Esophagus muscularis mucosa (tissue), 4 donors: ENCODE data around the gene CD200R1L. TPM values are rescaled to one million over a fixed set of nuclear protein-coding genes. Genes with fewer than 3 reads are reported as not detected.

Experiments
- DNase-seq: peaks from one replicate; pipeline ENCODE4 v3.0.0-alpha.2; 2017; ENCODE audit errors: extremely low spot score
- H3K27ac ChIP-seq, 4 donors: fragments of 200-600 bp; sonication (generic); replicated peaks in 1 of 4; 1 replicate in 3 of 4; 2 replicates in 1 of 4; pipeline ENCODE4 v1.5.1; 2016 to 2019; ENCODE audit warnings: mild to moderate bottlenecking in 1 of 4
- H3K27me3 ChIP-seq, 4 donors: fragments of 200-600 bp; sonication (generic); one replicate each; pipeline versions ENCODE4 v1.5.1 to v1.6.0; 2016 to 2019
- H3K36me3 ChIP-seq, 4 donors: fragments of 200-600 bp; sonication (generic); one replicate each; pipeline ENCODE4 v1.5.1; 2016 to 2019
- H3K4me1 ChIP-seq, 4 donors: fragments of 200-600 bp; sonication (generic); one replicate each; pipeline ENCODE4 v1.5.1; 2016 to 2019
- H3K4me3 ChIP-seq, 4 donors: fragments of 200-600 bp; sonication (generic); 1 replicate in 2 of 4; 2 replicates in 2 of 4; pipeline ENCODE4 v1.5.1; 2016 to 2019; ENCODE audit warnings: mild to moderate bottlenecking in 4 of 4, moderate library complexity in 1 of 4
- H3K9me3 ChIP-seq, 4 donors: fragments of 200-600 bp; sonication (generic); 1 replicate in 3 of 4; 2 replicates in 1 of 4; pipeline ENCODE4 v1.5.1; 2016 to 2019
- EP300 ChIP-seq: sonication (generic); formaldehyde crosslinking; IDR thresholded peaks from one replicate; pipeline ENCODE4 v1.6.1; 2017; ENCODE audit warnings: antibody characterized with exemption
- POLR2A ChIP-seq: fragments of 450-650 bp; IDR thresholded peaks from one replicate; pipeline ENCODE4 v1.6.1; 2017; ENCODE audit warnings: antibody characterized with exemption, moderate library complexity, mild to moderate bottlenecking, low read depth
- POLR2AphosphoS5 ChIP-seq, 2 donors: sonication (generic); formaldehyde crosslinking; IDR thresholded peaks; one replicate each; pipeline ENCODE4 v1.6.1; 2017; ENCODE audit warnings: antibody characterized with exemption in 2 of 2
- WGBS: methylation state at CpG from one replicate; pipeline ENCODE4 v1.1.5; 2018; 5-methylcytosine and 5-hydroxymethylcytosine counted together
- intact Hi-C: fragments of 100-400 bp; cut with DNase I; formaldehyde crosslinking; loops from one replicate; pipeline ENCODE4 v1.15.1; 2023
- total RNA-seq, 4 donors: library from RNA; depleted of rRNA; stranded (reverse); fragments of >200 nt; gene quantifications; one replicate each; pipeline versions ENCODE4 v1.1.0 to v1.2.1, GENCODE V29; 2016
- TF ChIP-seq, protein P1 (sequence below), 3 experiments: fragments of 200-600 bp in 2 of 3; fragments of 450-650 bp in 1 of 3; sonication (generic) in 2 of 3; IDR thresholded peaks; one replicate each; pipeline ENCODE4 v1.5.1; 2017 to 2019; ENCODE audit warnings: antibody characterized with exemption in 3 of 3, mild to moderate bottlenecking in 2 of 3, moderate library complexity in 1 of 3

CD200R1L gene
- total RNA-seq, 4 donors from 2014 or later = not detected

DNA sequence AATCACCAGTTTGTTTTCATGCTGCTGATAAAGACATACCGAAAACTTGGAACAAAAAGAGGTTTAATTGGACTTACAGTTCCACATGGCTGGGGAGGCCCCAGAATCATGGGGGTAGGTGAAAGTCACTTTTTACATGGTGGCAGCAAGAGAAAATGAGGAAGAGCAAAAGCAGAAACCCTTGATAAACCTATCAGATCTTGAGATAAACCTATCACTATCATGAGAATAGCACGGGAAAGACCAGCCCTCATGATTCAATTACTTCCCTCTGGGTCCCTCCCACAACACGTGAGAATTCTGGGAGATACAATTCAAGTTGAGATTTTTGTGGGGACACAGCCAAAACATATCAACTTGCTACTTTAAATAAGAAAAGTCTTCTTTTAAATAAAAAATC lies 28.9 kb downstream of the CD200R1L start:
- no peaks in the 10 kb centered on the region for H3K9me3 ChIP-seq
- no peak for DNase-seq
- H3K27ac ChIP-seq = no peak overlapping the region
- H3K36me3 ChIP-seq = no peaks in the 10 kb centered on the region
- no peaks in the 10 kb centered on the region for H3K27me3 ChIP-seq
- TF ChIP-seq POLR2A (no peak), POLR2AphosphoS5 (IDR thresholded peaks at IDR 0.05) (no peak), EP300 (no peak)
- TF ChIP-seq, protein P1, sequence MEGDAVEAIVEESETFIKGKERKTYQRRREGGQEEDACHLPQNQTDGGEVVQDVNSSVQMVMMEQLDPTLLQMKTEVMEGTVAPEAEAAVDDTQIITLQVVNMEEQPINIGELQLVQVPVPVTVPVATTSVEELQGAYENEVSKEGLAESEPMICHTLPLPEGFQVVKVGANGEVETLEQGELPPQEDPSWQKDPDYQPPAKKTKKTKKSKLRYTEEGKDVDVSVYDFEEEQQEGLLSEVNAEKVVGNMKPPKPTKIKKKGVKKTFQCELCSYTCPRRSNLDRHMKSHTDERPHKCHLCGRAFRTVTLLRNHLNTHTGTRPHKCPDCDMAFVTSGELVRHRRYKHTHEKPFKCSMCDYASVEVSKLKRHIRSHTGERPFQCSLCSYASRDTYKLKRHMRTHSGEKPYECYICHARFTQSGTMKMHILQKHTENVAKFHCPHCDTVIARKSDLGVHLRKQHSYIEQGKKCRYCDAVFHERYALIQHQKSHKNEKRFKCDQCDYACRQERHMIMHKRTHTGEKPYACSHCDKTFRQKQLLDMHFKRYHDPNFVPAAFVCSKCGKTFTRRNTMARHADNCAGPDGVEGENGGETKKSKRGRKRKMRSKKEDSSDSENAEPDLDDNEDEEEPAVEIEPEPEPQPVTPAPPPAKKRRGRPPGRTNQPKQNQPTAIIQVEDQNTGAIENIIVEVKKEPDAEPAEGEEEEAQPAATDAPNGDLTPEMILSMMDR (IDR thresholded peaks at IDR 0.05) = no peak
- WGBS = 38% methylated on average over 3 of the region's 3 CpGs
- peaks cover 0 to 23% (median 16%) of the 10 kb centered on the region in 4 donors for H3K4me1 ChIP-seq
- intact Hi-C loops = loop anchor here (5.0 kb wide), 2 partner anchors 80 to 235 kb away; no protein-coding TSS in a partner anchor
- no peak overlapping the region for H3K4me3 ChIP-seq

DNA sequence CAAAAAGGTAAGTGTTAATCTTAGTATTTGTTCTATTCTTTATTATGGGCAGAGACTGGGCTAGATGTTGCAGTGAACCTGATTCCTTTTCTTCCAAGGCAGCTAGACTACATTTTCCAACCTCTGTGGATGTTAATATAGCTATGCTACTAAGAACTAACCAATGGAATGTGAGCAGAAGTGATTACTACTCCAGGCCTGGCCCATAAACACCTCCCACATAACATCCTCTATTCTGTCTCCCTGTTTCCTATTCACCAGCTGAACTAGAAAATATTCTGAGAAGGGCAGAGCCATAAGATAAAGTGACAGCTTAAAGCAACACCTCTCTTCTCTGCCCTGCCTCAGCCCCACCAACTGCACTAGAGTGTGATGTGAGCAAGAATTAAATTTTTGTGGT lies 29.4 kb downstream of the CD200R1L start:
- Histone ChIP-seq H3K9me3 (no peaks in the 10 kb centered on the region), H3K4me1 (peaks cover 0 to 25% (median 19%) of the 10 kb centered on the region in 4 donors), H3K27ac (no peak overlapping the region), H3K36me3 (no peaks in the 10 kb centered on the region), H3K4me3 (no peak overlapping the region), H3K27me3 (no peaks in the 10 kb centered on the region)
- TF ChIP-seq POLR2AphosphoS5 (IDR thresholded peaks at IDR 0.05) (no peak), EP300 (no peak), POLR2A (no peak)
- TF ChIP-seq, protein P1 (IDR thresholded peaks at IDR 0.05) = no peak
- intact Hi-C loops = loop anchor here (5.0 kb wide), 2 partner anchors 80 to 235 kb away; no protein-coding TSS in a partner anchor
- no peak for DNase-seq

DNA sequence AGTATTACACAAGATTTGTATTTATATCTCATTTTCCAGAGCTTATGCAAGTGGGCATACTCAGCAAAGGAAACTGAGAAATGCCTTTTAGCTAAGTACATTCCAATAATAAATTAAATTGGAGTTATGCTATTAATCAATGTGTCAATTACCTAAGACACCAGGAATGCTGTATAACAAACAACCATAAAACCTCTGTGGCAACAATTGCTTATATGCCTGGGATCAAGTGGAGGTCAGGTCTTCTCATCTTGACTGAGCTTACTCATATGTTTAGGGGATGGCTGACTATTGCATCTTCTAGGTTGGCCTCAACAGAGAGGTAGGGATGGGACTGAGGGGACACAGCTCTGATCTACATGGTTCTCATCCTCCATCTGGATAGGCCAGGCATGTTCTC lies 30.7 kb downstream of the CD200R1L start:
- H3K27ac ChIP-seq = no peak overlapping the region
- H3K36me3 ChIP-seq = no peaks in the 10 kb centered on the region
- TF ChIP-seq EP300 = no peak
- TF ChIP-seq, protein P1 (IDR thresholded peaks at IDR 0.05) = no peak
- TF ChIP-seq POLR2AphosphoS5 (IDR thresholded peaks at IDR 0.05) = no peak
- no peak for DNase-seq
- intact Hi-C loops = loop anchor here (5.0 kb wide), 2 partner anchors 79 to 234 kb away; no protein-coding TSS in a partner anchor
- no peaks in the 10 kb centered on the region for H3K27me3 ChIP-seq
- H3K4me3 ChIP-seq = no peak overlapping the region
- peaks cover 0 to 32% (median 29%) of the 10 kb centered on the region in 4 donors for H3K4me1 ChIP-seq
- no peaks in the 10 kb centered on the region for H3K9me3 ChIP-seq

DNA sequence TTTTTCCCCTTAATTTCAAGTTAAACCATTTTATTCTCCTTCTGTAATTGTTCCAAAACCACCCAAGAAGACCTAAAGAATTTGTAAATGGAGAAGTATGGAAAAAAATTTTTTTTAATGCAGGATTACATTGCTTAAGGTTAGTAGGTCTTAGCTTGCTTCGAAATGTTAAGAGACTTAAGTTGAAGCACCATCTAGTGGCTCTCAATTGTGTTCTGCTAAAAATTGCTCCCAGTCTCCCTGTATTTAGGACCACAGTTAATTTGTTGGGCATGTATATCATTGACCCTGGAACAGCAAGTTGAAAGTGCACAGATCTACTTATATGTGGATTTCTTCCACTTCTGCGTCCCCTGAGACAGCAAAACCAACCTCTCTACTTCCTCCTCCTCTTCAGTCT lies 32.4 kb downstream of the CD200R1L start:
- H3K4me1 ChIP-seq = peaks cover 0 to 39% (median 35%) of the 10 kb centered on the region in 4 donors
- TF ChIP-seq EP300 (no peak), POLR2A (no peak), POLR2AphosphoS5 (IDR thresholded peaks at IDR 0.05) (no peak)
- TF ChIP-seq, protein P1 (IDR thresholded peaks at IDR 0.05) = peak; percentile 45 to 53 (median 46)
- DNase-seq = no peak
- H3K27ac ChIP-seq = peak overlapping the region in 2 of 4 donors; percentile 66 to 74
- intact Hi-C loops = loop anchor here (1.0 kb wide), 1 partner anchor 171 kb away; no protein-coding TSS in a partner anchor
- H3K4me3 ChIP-seq = no peak overlapping the region
- no peaks in the 10 kb centered on the region for H3K9me3 ChIP-seq
- H3K36me3 ChIP-seq = no peaks in the 10 kb centered on the region
- WGBS = 41% methylated on average over 2 of the region's 2 CpGs
- H3K27me3 ChIP-seq = no peaks in the 10 kb centered on the region

DNA sequence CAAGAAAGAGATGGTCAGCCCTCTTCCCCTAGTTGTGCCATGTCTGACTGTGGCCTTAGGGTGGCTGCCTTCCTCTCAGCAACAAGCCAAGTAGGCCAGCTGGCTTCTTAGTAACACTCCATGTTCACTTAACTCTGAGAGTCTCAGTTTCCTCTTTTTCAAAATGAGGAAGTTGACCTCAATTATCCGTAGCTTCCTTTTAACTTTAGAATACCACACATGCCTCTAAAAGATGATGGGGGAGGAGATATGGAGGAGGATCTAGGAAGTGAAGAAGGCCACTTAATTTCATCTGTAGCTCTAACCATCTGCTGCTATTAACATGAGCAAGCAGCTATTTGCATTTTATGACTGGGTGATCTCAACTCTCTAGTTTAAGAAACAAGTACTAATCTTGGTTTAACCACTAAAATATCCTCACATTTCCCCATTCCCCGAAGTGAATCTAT lies 32.9 kb downstream of the CD200R1L start:
- Histone ChIP-seq H3K27ac (peak overlapping the region; percentile 2 to 74 (median 49)), H3K27me3 (no peaks in the 10 kb centered on the region), H3K4me3 (no peak overlapping the region), H3K36me3 (no peaks in the 10 kb centered on the region), H3K9me3 (no peaks in the 10 kb centered on the region), H3K4me1 (peaks cover 0 to 39% (median 35%) of the 10 kb centered on the region in 4 donors)
- DNase-seq = no peak
- 40% methylated on average over 2 of the region's 2 CpGs for WGBS
- TF ChIP-seq EP300 (no peak), POLR2AphosphoS5 (IDR thresholded peaks at IDR 0.05) (no peak), POLR2A (no peak)
- TF ChIP-seq, protein P1 (IDR thresholded peaks at IDR 0.05) = no peak
- intact Hi-C loops = loop anchor here (1.0 kb wide), 1 partner anchor 170 kb away; no protein-coding TSS in a partner anchor
